Brain pericyte (primary cell): ENCODE results near the gene CABP4.

Experiments used
- DNase-seq: peaks from one replicate; pipeline ENCODE4 v3.0.0-alpha.2; 2012; ENCODE audit warnings: low read depth, low spot score

The CABP4 gene

GRCh38 chr11:67455054-67455453 is at the start of gene CABP4:
Gene CABP4 (plus strand): TSS chr11:67455354. CDS start chr11:67455424, 70 bp downstream.
- DNase-seq, result no peak

- DNase-seq, result no peak
Observed at GRCh38 chr11:67405688-67406339, 49.3 kb upstream of the CABP4 start.

- no peak for DNase-seq
Observed at GRCh38 chr11:67406420-67406968, 48.7 kb upstream of the CABP4 start.

- DNase-seq, result no peak
Observed at GRCh38 chr11:67406969-67407687, 48.0 kb upstream of the CABP4 start.

- no peak for DNase-seq
Observed at GRCh38 chr11:67407688-67408163, 47.4 kb upstream of the CABP4 start.

GRCh38 chr11:67408437-67409200 is 46.5 kb upstream of the CABP4 start:
- no peak for DNase-seq

- DNase-seq, result no peak
Observed at GRCh38 chr11:67409261-67409666, 45.9 kb upstream of the CABP4 start.

- no peak for DNase-seq
Observed at GRCh38 chr11:67409781-67410368, 45.3 kb upstream of the CABP4 start.

GRCh38 chr11:67410369-67410831 is 44.8 kb upstream of the CABP4 start:
- no peak for DNase-seq

GRCh38 chr11:67410984-67411784 is 44.0 kb upstream of the CABP4 start:
- no peak for DNase-seq

GRCh38 chr11:67411785-67412152 is 43.4 kb upstream of the CABP4 start:
- DNase-seq, result no peak

- no peak for DNase-seq
Observed at GRCh38 chr11:67412495-67413179, 42.5 kb upstream of the CABP4 start.

GRCh38 chr11:67413266-67413849 is 41.8 kb upstream of the CABP4 start:
- DNase-seq, result no peak

GRCh38 chr11:67415501-67416304 is 39.5 kb upstream of the CABP4 start, which contains the start of gene CARNS1:
Gene CARNS1 (plus strand): TSS chr11:67415678. CDS start chr11:67416200, 522 bp downstream.
- DNase-seq, result no peak

GRCh38 chr11:67416416-67417335 is 38.5 kb upstream of the CABP4 start:
- no peak for DNase-seq

- DNase-seq, result no peak
Observed at GRCh38 chr11:67417425-67417824, 37.7 kb upstream of the CABP4 start.

GRCh38 chr11:67418476-67419281 is 36.5 kb upstream of the CABP4 start:
- DNase-seq, result no peak
